OCI-LY1 (cell line): ENCODE results near the gene IL20RB.

ENCODE experiments used
- H2AFZ ChIP-seq: fragments of 200-600 bp; sonication (generic), shearing (Covaris generic); 2 replicates; pipeline ENCODE4 v1.6.0; 2014; ENCODE audit warnings: antibody characterized with exemption, mild to moderate bottlenecking, low read length
- H3F3A ChIP-seq: fragments of 200-600 bp; sonication (generic), shearing (Covaris generic); 2 replicates; pipeline ENCODE4 v1.6.0; 2014; ENCODE audit warnings: mild to moderate bottlenecking, antibody characterized with exemption, low read length, moderate library complexity; ENCODE audit not compliant: insufficient read depth
- H3K27ac ChIP-seq: fragments of 200-600 bp; sonication (generic); 2 replicates; pipeline ENCODE4 v1.5.1; 2014; ENCODE audit warnings: low read length, mixed run types, mild to moderate bottlenecking, low read depth; ENCODE audit not compliant: poor library complexity, severe bottlenecking
- H3K27me3 ChIP-seq: fragments of 200-600 bp; sonication (generic); 2 replicates; pipeline ENCODE4 v1.6.0; 2014; ENCODE audit warnings: antibody characterized with exemption, mild to moderate bottlenecking, low read length, moderate library complexity; ENCODE audit not compliant: insufficient read depth
- H3K36me3 ChIP-seq: fragments of 200-600 bp; sonication (generic); 2 replicates; pipeline ENCODE4 v1.6.1; 2014; ENCODE audit warnings: mild to moderate bottlenecking, antibody characterized with exemption, low read length, moderate library complexity, mixed read lengths; ENCODE audit not compliant: insufficient read depth
- H3K4me1 ChIP-seq: fragments of 200-600 bp; sonication (generic); 2 replicates; pipeline ENCODE4 v1.5.1; 2014; ENCODE audit warnings: mild to moderate bottlenecking, low read length, moderate library complexity; ENCODE audit not compliant: insufficient read depth, severe bottlenecking
- H3K4me2 ChIP-seq: fragments of 200-600 bp; sonication (generic), shearing (Covaris generic); 2 replicates; pipeline ENCODE4 v1.6.1; 2014; ENCODE audit warnings: low read length
- H3K4me3 ChIP-seq: fragments of 200-600 bp; sonication (generic); 2 replicates; pipeline ENCODE4 v1.5.1; 2014; ENCODE audit warnings: low read length, low read depth, mild to moderate bottlenecking, mixed read lengths; ENCODE audit not compliant: poor library complexity, severe bottlenecking
- H3K79me2 ChIP-seq: fragments of 200-600 bp; shearing (Covaris generic); 2 replicates; pipeline ENCODE4 v1.6.1; 2016; ENCODE audit warnings: mixed run types, low read length, mixed read lengths; ENCODE audit not compliant: insufficient read depth
- H3K9ac ChIP-seq: fragments of 200-600 bp; sonication (generic), shearing (Covaris generic); 2 replicates; pipeline ENCODE4 v1.6.1; 2014; ENCODE audit warnings: mild to moderate bottlenecking, low read length, mixed read lengths
- H3K9me2 ChIP-seq: fragments of 200-600 bp; sonication (generic), shearing (Covaris generic); 2 replicates; pipeline ENCODE4 v1.6.1; 2014; ENCODE audit warnings: low read depth, mild to moderate bottlenecking, low read length, mixed read lengths
- H3K9me3 ChIP-seq: fragments of 200-600 bp; shearing (Covaris generic); 2 replicates; pipeline ENCODE4 v1.6.1; 2014; ENCODE audit warnings: low read length, mixed read lengths
- H4K20me1 ChIP-seq: fragments of 200-600 bp; sonication (generic), shearing (Covaris generic); 2 replicates; pipeline ENCODE4 v1.6.0; 2016; ENCODE audit warnings: mild to moderate bottlenecking, low read length; ENCODE audit not compliant: insufficient read depth
- EZH2 ChIP-seq: fragments of 200-600 bp; sonication (generic), shearing (Covaris generic); IDR thresholded peaks from 2 replicates; pipeline ENCODE4 v1.8.0; 2017; ENCODE audit warnings: borderline replicate concordance, mixed run types, mild to moderate bottlenecking, antibody characterized with exemption, low read length, moderate library complexity, mixed read lengths
- TF ChIP-seq, protein P1 (sequence below): fragments of 200-600 bp; sonication (generic), shearing (Covaris generic); IDR thresholded peaks from 2 replicates; pipeline ENCODE4 v1.5.1; 2017; ENCODE audit warnings: mild to moderate bottlenecking, antibody characterized with exemption, low read length, moderate library complexity, mixed read lengths

Gene IL20RB

DNA sequence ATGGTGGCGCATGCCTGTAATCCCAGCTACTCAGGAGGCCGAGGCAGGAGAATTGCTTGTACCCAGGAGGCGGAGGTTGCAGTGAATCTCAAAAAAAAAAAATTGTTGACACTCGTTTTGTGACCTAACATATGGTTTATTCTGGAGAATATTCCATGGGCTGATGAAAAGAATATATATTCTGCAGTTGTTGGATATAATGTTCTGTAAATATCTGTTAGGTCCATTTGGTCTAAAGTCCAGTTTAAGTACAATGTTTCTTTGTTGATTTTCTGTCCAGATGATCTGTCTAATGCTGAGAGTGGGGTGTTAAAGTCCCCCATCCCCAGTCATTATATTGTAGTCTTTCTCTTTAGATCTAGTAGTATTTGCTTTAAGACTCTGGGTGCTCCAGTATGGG, 15.6 kb downstream of the IL20RB start:
- no peak overlapping the region for H3K9ac ChIP-seq
- no peaks in the 10 kb centered on the region for H3K9me2 ChIP-seq
- no peak overlapping the region for H2AFZ ChIP-seq
- H3K79me2 ChIP-seq: no peaks in the 10 kb centered on the region
- H4K20me1 ChIP-seq: no peaks in the 10 kb centered on the region
- no peak overlapping the region for H3K27ac ChIP-seq
- H3K4me1 ChIP-seq: no peaks in the 10 kb centered on the region
- H3K4me2 ChIP-seq: no peak overlapping the region
- no peaks in the 10 kb centered on the region for H3F3A ChIP-seq
- no peak overlapping the region for H3K4me3 ChIP-seq
- H3K36me3 ChIP-seq: no peaks in the 10 kb centered on the region
- H3K27me3 ChIP-seq: no peaks in the 10 kb centered on the region
- 0 out of 2 replicates have a peak, but pooled peaks cover 5% of the 10 kb centered on the region for H3K9me3 ChIP-seq
- TF ChIP-seq, protein P1, sequence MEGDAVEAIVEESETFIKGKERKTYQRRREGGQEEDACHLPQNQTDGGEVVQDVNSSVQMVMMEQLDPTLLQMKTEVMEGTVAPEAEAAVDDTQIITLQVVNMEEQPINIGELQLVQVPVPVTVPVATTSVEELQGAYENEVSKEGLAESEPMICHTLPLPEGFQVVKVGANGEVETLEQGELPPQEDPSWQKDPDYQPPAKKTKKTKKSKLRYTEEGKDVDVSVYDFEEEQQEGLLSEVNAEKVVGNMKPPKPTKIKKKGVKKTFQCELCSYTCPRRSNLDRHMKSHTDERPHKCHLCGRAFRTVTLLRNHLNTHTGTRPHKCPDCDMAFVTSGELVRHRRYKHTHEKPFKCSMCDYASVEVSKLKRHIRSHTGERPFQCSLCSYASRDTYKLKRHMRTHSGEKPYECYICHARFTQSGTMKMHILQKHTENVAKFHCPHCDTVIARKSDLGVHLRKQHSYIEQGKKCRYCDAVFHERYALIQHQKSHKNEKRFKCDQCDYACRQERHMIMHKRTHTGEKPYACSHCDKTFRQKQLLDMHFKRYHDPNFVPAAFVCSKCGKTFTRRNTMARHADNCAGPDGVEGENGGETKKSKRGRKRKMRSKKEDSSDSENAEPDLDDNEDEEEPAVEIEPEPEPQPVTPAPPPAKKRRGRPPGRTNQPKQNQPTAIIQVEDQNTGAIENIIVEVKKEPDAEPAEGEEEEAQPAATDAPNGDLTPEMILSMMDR: no peak
- no peak for TF ChIP-seq EZH2

DNA sequence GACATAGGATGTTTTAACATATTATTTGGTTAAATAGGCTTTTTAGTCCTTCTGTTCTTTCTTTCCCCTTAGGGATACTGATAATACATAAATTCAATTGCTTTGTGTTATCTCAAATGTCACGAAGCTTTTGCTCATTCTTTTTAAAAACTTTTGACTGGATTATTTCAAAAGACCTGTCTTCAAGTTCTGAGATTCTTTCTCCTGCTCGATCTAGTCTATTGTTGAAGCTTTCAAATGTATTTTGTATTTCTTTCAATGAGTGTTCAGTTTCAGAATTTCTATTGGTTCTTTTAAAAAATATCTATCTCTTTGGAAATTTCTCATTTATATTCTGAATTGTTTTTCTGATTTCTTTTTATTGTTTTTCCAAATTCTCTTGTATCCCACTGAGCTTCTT, 16.9 kb downstream of the IL20RB start:
- Histone ChIP-seq H3K27me3 (no peaks in the 10 kb centered on the region), H3K27ac (no peak overlapping the region), H4K20me1 (no peaks in the 10 kb centered on the region), H3K9me3 (0 out of 2 replicates have a peak, but pooled peaks cover 5% of the 10 kb centered on the region), H3F3A (no peaks in the 10 kb centered on the region), H3K79me2 (no peaks in the 10 kb centered on the region), H3K4me2 (no peak overlapping the region), H2AFZ (no peak overlapping the region), H3K4me3 (no peak overlapping the region), H3K9me2 (no peaks in the 10 kb centered on the region), H3K9ac (no peak overlapping the region), H3K4me1 (no peaks in the 10 kb centered on the region), H3K36me3 (no peaks in the 10 kb centered on the region)
- TF ChIP-seq EZH2: no peak
- TF ChIP-seq, protein P1: no peak

DNA sequence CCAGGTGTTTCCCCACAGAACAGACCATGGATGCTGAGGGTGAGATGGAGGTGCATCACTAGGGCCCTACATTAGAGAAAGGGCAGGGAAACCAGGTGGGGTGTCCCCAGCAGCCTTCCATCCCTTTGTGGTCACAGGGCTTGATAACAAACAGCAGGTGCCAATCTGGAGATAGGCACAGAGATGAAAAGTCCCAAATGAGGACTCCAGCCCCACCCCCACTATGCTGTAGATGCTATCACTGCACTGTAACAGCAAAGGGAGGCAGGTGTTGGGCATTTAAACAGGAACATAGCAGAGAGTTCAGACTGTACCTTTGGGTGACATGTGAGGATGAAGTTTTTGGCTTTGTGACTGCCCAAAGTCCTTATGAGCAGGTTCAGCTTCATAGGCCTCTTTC, 21.4 kb downstream of the IL20RB start:
- TF ChIP-seq, protein P1: no peak
- TF ChIP-seq EZH2: no peak
- Histone ChIP-seq H3K4me2 (no peak overlapping the region), H3K9me3 (0 out of 2 replicates have a peak, but pooled peaks cover 5% of the 10 kb centered on the region)

More for the DNA sequence above, 21.4 kb downstream of the IL20RB start:
- Histone ChIP-seq H3K79me2 (no peaks in the 10 kb centered on the region), H3K4me1 (no peaks in the 10 kb centered on the region), H3K9me2 (no peaks in the 10 kb centered on the region), H2AFZ (no peak overlapping the region), H3K27ac (no peak overlapping the region), H3K27me3 (no peaks in the 10 kb centered on the region), H3F3A (no peaks in the 10 kb centered on the region), H3K9ac (no peak overlapping the region), H3K36me3 (no peaks in the 10 kb centered on the region), H4K20me1 (no peaks in the 10 kb centered on the region), H3K4me3 (no peak overlapping the region)
